Endothelial cell (in vitro differentiated cells): ENCODE data around the gene CLDN7. TPM values are rescaled to one million over a fixed set of nuclear protein-coding genes. Genes with fewer than 3 reads are reported as not detected.
A peak's percentile ranks its signal among the peaks of the same experiment; 100 is the strongest.

ENCODE experiments used
- DNase-seq: peaks from one replicate; pipeline ENCODE4 v3.0.0; 2021; ENCODE audit warnings: low spot score
- H3K27ac Mint-ChIP-seq: one replicate; pipeline ENCODE4 v1.8.0; 2021; ENCODE audit warnings: mixed read lengths, inconsistent platforms; ENCODE audit not compliant: unreplicated experiment
- H3K27me3 Mint-ChIP-seq: one replicate; pipeline ENCODE4 v1.8.0; 2021; ENCODE audit warnings: mild to moderate bottlenecking, moderate library complexity, mixed read lengths, inconsistent platforms; ENCODE audit not compliant: unreplicated experiment
- H3K36me3 Mint-ChIP-seq: one replicate; pipeline ENCODE4 v1.8.0; 2021; ENCODE audit warnings: mild to moderate bottlenecking, low read depth, mixed read lengths, inconsistent platforms; ENCODE audit not compliant: unreplicated experiment
- H3K4me1 Mint-ChIP-seq: one replicate; pipeline ENCODE4 v1.8.0; 2021; ENCODE audit warnings: mild to moderate bottlenecking, mixed read lengths, inconsistent platforms; ENCODE audit not compliant: unreplicated experiment
- H3K4me3 Mint-ChIP-seq: one replicate; pipeline ENCODE4 v1.8.0; 2021; ENCODE audit warnings: mild to moderate bottlenecking, mixed read lengths, inconsistent platforms; ENCODE audit not compliant: unreplicated experiment
- H3K9me3 Mint-ChIP-seq: one replicate; pipeline ENCODE4 v1.8.0; 2021; ENCODE audit warnings: mixed read lengths, inconsistent platforms; ENCODE audit not compliant: unreplicated experiment
- CTCF ChIP-seq: fragments of 200-600 bp; sonication (generic); IDR thresholded peaks from one replicate; pipeline ENCODE4 v1.5.0; 2021; ENCODE audit warnings: antibody characterized with exemption; ENCODE audit not compliant: unreplicated experiment
- total RNA-seq: library from RNA; stranded (reverse); fragmentation: NEBNext Ultra II Directional; extraction: Animal tissue kit (Norgen Biotek cat#: 25700); gene quantifications from one replicate; pipeline ENCODE4 v1.2.1, GENCODE V29; 2021; ENCODE audit not compliant: unreplicated experiment

The CLDN7 gene
- total RNA-seq, 1 donor from 2014 or later: 65.7 TPM

- Mint-ChIP-seq H3K4me1 (peaks cover 5% of the 10 kb centered on the region), H3K36me3 (no peaks in the 10 kb centered on the region), H3K4me3 (no peak overlapping the region), H3K27ac (no peak overlapping the region), H3K27me3 (peaks cover 9% of the 10 kb centered on the region), H3K9me3 (no peaks in the 10 kb centered on the region)
- no peak for TF ChIP-seq CTCF
- no peak for DNase-seq
Measured at GRCh38 chr17:7285679-7286078, 23.4 kb upstream of the CLDN7 start.

GRCh38 chr17:7284911-7285310 is 22.6 kb upstream of the CLDN7 start:
- H3K9me3 Mint-ChIP-seq: no peaks in the 10 kb centered on the region

GRCh38 chr17:7283471-7284216 is 21.4 kb upstream of the CLDN7 start:
- H3K27me3 Mint-ChIP-seq: peaks cover 14% of the 10 kb centered on the region
- H3K9me3 Mint-ChIP-seq: no peaks in the 10 kb centered on the region
- peaks cover 15% of the 10 kb centered on the region for H3K4me1 Mint-ChIP-seq
- no peak for DNase-seq
- H3K27ac Mint-ChIP-seq: no peak overlapping the region
- no peak for TF ChIP-seq CTCF
- peak overlapping the region; percentile 37 for H3K4me3 Mint-ChIP-seq
- no peaks in the 10 kb centered on the region for H3K36me3 Mint-ChIP-seq

More at GRCh38 chr17:7284911-7285310, 22.6 kb upstream of the CLDN7 start:
- Mint-ChIP-seq H3K36me3 (no peaks in the 10 kb centered on the region), H3K4me3 (no peak overlapping the region), H3K27me3 (peaks cover 14% of the 10 kb centered on the region), H3K4me1 (peaks cover 11% of the 10 kb centered on the region), H3K27ac (no peak overlapping the region)
- TF ChIP-seq CTCF: no peak
- no peak for DNase-seq

GRCh38 chr17:7282752-7283321 is 20.6 kb upstream of the CLDN7 start:
- no peak overlapping the region for H3K27ac Mint-ChIP-seq
- TF ChIP-seq CTCF: no peak
- H3K4me1 Mint-ChIP-seq: peaks cover 15% of the 10 kb centered on the region
- H3K36me3 Mint-ChIP-seq: no peaks in the 10 kb centered on the region
- H3K4me3 Mint-ChIP-seq: peak overlapping the region; percentile 82
- DNase-seq: no peak
- H3K9me3 Mint-ChIP-seq: no peaks in the 10 kb centered on the region
- H3K27me3 Mint-ChIP-seq: peaks cover 14% of the 10 kb centered on the region
